OCI-LY3 (cell line): ENCODE results near the gene PTPRN.

Source experiments
- CTCF ChIP-seq: fragments of 200-600, 300-600 bp; sonication (generic); IDR thresholded peaks from 2 replicates; pipeline ENCODE4 v1.5.1; 2014; ENCODE audit warnings: antibody characterized with exemption, low read length, low read depth
- EZH2phosphoT487 ChIP-seq: fragments of 200-600 bp; shearing (Covaris generic); IDR thresholded peaks from 2 replicates; pipeline ENCODE4 v1.6.1; 2018; ENCODE audit warnings: antibody characterized with exemption, mixed run types, low read depth

GRCh38 chr2:219323434-219323833 is 14.2 kb upstream of the PTPRN start:
- TF ChIP-seq CTCF (no peak), EZH2phosphoT487 (no peak)
